GM19328 (cell line): Measurements from ENCODE around the gene ZDHHC7.

ENCODE experiments used
- ATAC-seq: cut with Tn5 transposase; IDR thresholded peaks from one replicate; pipeline ENCODE4 v1.9.1; 2021; ENCODE audit warnings: mild to moderate bottlenecking, moderate library complexity; ENCODE audit not compliant: unreplicated experiment

ZDHHC7 gene

DNA sequence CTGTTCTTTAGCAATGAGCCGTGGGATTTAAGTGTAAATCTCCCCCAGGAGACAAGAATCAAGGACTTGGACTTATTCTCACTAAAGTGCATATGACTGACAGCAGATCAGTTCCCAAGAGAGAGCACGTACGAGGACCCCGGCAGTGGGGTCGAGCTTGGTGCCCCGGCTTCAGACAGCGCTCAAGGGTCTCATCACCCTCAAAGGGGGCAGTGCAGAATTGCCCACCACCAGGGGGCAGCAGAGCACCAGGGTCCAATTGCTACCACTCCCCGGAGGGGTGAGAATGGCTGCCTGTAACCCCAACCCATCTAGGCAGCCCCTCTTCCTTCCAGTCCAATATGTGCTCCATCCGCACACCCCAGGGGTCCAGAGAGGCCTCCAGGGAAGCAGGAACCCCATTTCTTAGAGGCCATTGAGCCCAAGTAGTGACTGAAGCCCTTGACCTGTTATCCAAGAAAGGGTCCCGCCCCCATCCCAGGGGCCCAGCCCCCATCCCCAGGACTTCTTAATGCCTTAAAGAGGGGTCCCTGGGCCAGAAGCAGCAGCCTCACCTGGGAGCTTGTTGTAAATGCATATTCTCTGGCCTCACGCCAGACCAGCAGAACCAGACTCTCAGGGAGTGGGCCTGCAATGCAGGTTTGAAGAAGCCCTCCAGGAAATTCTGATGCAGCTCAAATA lies 86.1 kb downstream of the ZDHHC7 start:
- ATAC-seq: no peak

DNA sequence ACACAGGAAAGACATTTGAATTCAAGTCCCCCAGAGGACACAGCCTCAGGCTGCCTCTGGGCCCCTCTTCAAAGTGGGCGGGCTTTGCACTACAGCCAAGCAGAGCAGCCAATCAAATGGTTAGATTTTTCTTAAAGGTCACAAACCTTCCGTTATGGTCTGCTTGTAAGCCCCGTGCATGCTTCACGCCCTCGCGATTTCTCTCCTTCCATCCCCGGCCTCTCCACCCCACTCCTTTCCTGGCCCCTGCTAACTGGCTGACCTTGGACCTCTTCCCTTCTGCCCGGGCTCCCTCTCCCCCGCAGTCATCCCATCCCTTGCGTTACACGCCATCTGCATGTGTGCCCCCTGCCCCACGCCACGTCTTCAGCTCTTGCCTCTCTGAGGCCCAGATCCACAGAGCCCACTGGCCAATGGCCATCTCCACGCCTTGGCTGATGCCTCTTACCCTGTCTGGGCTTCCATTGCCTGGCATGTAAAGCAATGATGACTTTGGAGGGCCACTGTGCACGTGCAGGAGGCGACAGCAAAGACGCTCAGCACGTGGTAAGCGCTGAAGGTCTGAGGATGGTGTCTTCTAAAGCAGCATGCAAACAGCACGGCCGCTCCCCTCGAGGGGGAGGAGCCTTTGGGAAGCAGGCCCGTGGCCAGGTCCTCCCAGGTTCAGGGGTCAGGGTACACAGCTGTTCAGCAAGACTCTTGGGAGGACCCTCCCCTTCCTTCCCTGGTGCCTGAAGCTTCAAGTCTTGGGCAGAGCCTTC lies 86.8 kb downstream of the ZDHHC7 start:
- no peak for ATAC-seq
